Stimulated activated CD4-positive, alpha-beta T cell treated with anti-CD3 and anti-CD28 coated beads, Interleukin-15, amount 100 ng/mL, for 48 hours (primary cell): ENCODE results near the gene DDX17.

ENCODE experiments used
- DNase-seq, 2 donors: peaks; one replicate each; pipeline ENCODE4 v3.0.0-alpha.2; 2020; ENCODE audit warnings: low read depth in 2 of 2

Gene DDX17

DNA sequence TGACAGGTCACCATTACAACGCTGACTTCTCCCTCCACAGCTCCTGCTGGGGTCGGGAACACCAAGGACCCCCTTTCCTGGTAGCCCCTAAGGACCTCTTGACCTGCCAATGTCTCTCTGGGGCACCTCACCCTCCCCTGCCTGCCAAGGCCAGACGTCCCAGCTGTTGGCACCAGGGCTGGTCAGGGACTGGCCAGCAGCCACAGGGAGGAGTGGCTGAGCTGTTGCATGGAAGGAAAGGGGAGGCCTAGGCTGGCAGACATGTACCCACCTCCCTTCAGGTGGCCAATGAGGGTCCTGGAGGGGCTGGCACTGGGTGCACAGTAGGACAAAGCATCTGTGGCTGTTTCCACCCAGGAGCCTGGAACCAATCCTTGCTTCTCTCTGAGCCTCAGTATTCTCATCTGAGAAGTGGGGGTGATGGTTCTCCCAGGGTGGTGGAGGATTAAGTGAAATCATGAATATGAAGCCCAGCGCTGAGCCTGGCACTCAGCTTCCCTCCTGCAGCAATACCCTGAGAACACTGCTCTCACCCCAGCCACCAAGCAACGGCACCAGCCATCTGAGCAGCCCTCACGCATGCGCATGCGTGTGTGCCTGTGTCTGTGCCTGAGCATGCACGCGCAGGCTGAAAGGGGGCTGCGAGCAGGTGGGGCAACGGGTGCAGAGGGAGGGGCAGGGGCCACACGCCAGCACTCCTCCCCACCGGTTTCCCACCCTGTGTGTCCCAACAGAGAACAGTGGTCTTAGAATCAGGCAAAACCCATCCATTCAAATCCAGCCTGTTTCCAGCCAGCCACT, 57.0 kb downstream of the DDX17 start:
- DNase-seq, result no peak

GRCh38 chr22:38446018-38446601, 60.0 kb downstream of the DDX17 start:
- no peak for DNase-seq

DNA sequence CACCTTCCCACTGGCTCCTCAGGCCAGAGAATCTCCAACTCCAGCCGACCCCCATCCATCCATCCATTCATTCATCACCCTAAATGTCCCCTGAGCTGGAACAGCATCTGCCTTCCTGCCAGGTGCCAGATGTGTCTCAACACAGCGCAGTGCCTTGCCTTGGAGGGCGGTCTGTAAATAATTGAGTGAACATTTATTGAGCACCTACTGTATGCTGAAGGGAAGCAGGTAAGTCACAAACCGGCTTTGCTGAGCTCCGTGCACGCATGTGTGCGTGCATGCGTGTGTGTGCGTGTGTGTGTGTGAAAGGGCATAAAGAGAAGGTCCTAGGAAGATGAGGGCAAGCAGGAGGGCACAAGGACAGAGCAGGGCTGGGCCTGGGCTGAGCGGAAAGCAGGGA, 61.3 kb downstream of the DDX17 start:
- no peak for DNase-seq

GRCh38 chr22:38443628-38444521, 62.2 kb downstream of the DDX17 start:
- DNase-seq, result no peak

DNA sequence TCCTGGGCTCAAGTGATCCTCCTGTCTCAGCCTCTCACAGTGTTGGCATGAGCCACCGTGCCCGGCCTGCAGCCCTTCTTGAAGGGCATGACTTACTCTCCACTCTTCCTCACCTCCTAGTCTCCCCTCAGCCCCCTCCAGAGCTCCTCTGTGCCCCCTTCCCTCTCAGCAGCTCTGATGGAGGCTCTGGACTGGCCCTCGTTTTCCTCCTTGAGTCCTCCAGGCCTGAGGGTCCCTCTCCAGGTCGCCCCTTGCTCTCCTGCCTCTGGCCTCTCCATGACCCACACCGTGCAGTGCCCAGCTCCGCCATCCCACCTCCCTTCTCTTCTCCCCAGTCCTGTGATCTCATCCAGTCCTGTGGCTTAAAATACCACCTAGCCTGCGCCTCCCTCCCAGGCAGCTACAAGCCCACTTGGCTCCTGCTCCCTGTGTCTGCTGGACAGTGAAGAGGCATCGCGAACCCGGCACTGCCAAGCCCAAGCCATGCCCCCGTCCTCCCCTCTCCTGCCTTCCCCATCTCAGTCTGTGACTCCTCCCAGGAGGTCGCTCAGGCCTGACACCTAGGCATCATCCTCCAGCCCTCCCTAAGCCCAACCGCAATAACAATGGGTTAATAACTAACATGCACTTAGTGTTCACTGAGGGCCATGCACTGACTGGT, 63.0 kb downstream of the DDX17 start:
- no peak for DNase-seq

DNA sequence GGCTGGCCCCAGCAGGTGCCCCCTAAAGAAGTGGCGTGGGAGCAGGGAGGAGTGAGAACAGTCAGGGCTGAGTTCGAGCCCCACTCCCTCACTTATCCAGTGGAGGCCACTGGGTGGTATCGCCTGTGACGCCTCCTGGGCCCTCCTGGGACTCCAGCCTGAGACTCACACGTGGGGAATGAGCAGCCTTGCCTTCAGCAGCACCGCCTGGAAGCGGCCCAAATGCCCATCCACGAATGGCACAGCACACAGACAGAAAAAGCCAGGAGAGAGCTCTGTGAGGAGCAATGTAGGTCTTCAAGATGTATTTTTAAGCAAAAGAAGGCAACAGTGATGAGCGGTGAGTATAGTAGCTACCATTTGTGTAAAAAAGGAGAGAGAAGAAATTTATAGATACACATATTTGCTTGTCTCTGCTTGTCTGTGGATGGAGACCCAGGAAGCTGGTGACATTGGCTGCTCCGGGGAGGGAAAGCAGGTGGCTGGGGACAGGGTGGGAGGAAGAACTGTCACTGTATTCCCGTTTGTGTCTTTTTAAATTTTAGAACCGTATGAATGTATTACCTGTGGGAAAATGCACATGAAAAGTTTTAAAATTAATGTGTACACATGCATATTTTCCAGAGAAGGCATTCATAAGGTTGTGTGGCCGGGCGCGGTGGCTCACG, 64.4 kb downstream of the DDX17 start:
- DNase-seq, result no peak

- no peak for DNase-seq
These were observed 65.3 kb downstream of the DDX17 start for GRCh38 chr22:38440747-38441350.

- DNase-seq, result no peak
These were observed 68.7 kb downstream of the DDX17 start for GRCh38 chr22:38437416-38437815.

GRCh38 chr22:38436629-38437395, 69.3 kb downstream of the DDX17 start:
- DNase-seq, result no peak

DNA sequence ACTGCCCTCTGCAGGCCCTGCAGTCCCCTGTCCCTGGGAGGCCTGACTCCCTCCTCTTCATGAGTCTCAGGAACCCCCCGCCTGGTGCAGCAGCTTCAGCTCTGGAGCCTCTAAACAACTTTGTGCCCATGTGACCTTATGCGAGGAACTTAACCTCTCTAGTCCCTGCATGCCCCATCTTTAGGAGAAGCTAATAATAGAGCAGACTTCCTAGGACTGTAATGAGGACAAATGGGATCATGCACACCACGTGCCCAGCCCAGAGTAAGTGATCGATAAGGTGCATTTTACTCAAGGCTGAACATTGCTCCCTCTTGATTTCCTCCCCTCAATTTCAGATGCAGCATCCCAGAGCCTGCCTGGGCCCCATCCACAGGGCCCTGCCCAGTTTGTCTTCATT, 70.1 kb downstream of the DDX17 start:
- DNase-seq, result no peak

DNA sequence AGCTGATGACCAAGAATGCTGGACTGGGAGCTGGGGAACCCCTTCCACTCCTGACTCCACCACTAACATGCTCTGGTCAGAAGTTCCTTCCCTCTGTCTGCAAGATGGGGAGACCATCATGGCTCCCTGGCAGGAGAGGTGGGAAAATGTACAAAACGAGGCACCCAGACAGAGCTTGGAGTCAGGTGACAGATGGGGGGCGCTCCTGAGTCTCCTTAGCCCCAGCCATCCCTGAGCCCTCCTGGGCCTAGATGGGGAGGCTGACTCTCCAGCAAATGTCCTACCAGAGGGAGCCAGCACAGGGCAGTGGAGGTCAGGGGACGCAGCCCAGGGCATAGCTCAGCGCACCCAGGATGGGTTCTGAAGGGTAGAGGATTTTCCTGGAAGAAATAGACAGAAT, 71.1 kb downstream of the DDX17 start:
- no peak for DNase-seq

GRCh38 chr22:38433871-38434270, 72.2 kb downstream of the DDX17 start:
- DNase-seq, result no peak
